Esophagus muscularis mucosa (tissue), 4 donors: ENCODE measurements around the gene FAM221A.

ENCODE experiments used
- CTCF ChIP-seq, 3 experiments: fragments of 200-600 bp in 2 of 3; fragments of 450-650 bp in 1 of 3; sonication (generic) in 2 of 3; IDR thresholded peaks; one replicate each; pipeline ENCODE4 v1.5.1; 2017 to 2019; ENCODE audit warnings: antibody characterized with exemption in 3 of 3, mild to moderate bottlenecking in 2 of 3, moderate library complexity in 1 of 3
- EP300 ChIP-seq: sonication (generic); formaldehyde crosslinking; IDR thresholded peaks from one replicate; pipeline ENCODE4 v1.6.1; 2017; ENCODE audit warnings: antibody characterized with exemption
- POLR2A ChIP-seq: fragments of 450-650 bp; IDR thresholded peaks from one replicate; pipeline ENCODE4 v1.6.1; 2017; ENCODE audit warnings: antibody characterized with exemption, moderate library complexity, mild to moderate bottlenecking, low read depth
- POLR2AphosphoS5 ChIP-seq, 2 donors: sonication (generic); formaldehyde crosslinking; IDR thresholded peaks; one replicate each; pipeline ENCODE4 v1.6.1; 2017; ENCODE audit warnings: antibody characterized with exemption in 2 of 2

DNA sequence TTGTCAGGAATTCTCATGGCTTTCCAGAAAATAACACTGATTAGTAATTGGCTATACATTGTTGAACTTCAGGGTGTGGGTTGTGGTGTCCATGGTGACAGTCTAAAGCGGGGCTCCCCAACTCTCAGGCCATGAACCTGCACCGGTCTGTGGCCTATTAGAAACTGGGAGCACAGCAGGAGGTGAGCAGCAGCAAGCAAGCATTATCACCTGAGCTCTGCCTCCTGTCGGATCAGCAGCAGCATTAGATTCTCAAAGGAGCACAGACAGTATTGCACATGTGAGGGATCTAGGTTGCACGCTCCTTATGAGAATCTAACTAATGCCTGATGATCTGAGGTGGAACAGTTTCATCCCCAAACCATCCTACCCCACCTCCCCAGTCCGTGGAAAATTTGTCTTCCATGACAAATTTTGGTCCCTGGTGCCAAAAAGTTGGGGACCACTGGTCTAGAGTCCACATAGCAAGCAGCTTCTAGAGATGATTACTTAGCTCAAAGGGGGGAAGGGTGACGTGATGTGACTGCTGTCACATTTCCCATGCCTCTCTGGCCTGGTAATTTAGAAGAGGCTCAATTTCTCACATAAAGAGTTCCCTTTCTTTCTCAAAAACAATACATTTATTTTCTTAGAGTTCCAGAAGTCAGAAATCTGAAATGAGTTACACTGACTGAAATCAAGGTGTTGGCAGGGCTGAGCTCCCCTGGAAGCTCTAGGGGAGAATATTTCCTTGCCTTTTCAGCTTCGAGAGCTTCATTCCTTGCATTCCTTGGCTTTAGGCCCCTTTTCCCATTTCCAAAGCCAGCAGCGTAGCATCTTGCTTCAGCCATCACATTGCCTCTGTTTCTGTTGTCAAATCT is 17.6 kb upstream of the FAM221A start:
- TF ChIP-seq POLR2AphosphoS5 (IDR thresholded peaks at IDR 0.05), result no peak
- TF ChIP-seq CTCF (IDR thresholded peaks at IDR 0.05), result no peak
- TF ChIP-seq POLR2A, result no peak
- no peak for TF ChIP-seq EP300
